Activated T-helper 2 cell treated with anti-CD3 and anti-CD28 coated beads, Interferon-gamma antibody, Interleukin-2, Interleukin-4, amounts not matched to agents 10 μg/mL and 5 μg/mL and 100 μg/mL, durations not matched to agents 14 hours and 24 hours and 36 hours (primary cell): ENCODE results near the gene DMAP1. TPM values are rescaled to one million over a fixed set of nuclear protein-coding genes. Genes with fewer than 3 reads are reported as not detected.

ENCODE experiments used
- DNase-seq: peaks from one replicate; pipeline ENCODE4 v3.0.0; 2021; ENCODE audit warnings: low spot score
- H3K27ac Mint-ChIP-seq: one replicate; pipeline ENCODE4 v1.8.0; 2021; ENCODE audit warnings: mixed read lengths
- H3K27me3 Mint-ChIP-seq: one replicate; pipeline ENCODE4 v1.8.0; 2021; ENCODE audit warnings: low read depth, mixed read lengths
- H3K36me3 Mint-ChIP-seq: one replicate; pipeline ENCODE4 v1.8.0; 2021; ENCODE audit warnings: low read depth, mixed read lengths
- H3K4me1 Mint-ChIP-seq: one replicate; pipeline ENCODE4 v1.8.0; 2021; ENCODE audit warnings: low read depth, mixed read lengths
- H3K4me3 Mint-ChIP-seq: one replicate; pipeline ENCODE4 v1.8.0; 2021; ENCODE audit warnings: low read depth, mild to moderate bottlenecking, moderate library complexity, mixed read lengths
- H3K9me3 Mint-ChIP-seq: one replicate; pipeline ENCODE4 v1.8.0; 2021; ENCODE audit warnings: mixed read lengths
- intact Hi-C: fragments of 100-400 bp; cut with micrococcal nuclease; formaldehyde crosslinking; loops from one replicate; pipeline ENCODE4 v1.15.1; 2023
- total RNA-seq: library from RNA; stranded (reverse); gene quantifications from 2 replicates; pipeline ENCODE4 v1.2.3, GENCODE V29; 2022

The DMAP1 gene
- total RNA-seq, 1 donor from 2014 or later: 32.8 TPM

DNA sequence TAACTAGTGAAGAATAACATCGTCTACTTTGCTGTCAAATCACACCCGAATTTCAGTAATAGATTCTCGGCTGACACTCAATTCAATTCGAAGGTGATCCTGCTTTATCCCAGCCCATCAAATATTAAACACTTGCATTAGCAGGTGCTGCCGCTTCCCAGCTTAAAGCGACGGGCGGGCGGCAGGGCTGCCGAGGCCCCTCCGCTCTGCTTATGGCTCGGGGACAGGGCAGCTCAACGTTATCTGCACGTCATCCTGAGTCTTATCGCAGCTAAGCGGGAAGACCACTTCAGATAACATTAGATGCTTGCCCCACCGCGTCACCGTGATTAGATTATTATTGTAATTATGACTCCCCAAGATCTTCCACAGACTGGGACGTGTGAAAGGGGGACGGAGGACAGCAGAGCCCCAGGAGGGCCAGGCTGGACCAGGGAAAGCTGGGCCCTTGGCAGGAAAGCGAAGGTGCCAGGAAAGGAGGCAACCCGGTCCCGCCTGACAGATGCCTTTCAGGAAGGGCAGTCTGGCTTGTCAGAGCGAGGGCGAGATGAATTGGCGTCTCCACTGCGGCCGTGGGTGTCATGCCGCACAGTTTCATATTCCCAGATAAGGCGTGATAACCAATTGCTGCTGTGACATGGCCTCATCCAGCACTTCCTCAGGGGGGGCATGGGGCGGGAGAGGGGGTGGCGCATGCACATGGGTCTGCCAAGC, 37.0 kb downstream of the DMAP1 start:
- no peak overlapping the region for H3K4me3 Mint-ChIP-seq
- no peaks in the 10 kb centered on the region for H3K4me1 Mint-ChIP-seq
- DNase-seq: no peak
- H3K9me3 Mint-ChIP-seq: no peaks in the 10 kb centered on the region
- H3K27ac Mint-ChIP-seq: no peak overlapping the region
- H3K36me3 Mint-ChIP-seq: no peaks in the 10 kb centered on the region
- no peaks in the 10 kb centered on the region for H3K27me3 Mint-ChIP-seq
- intact Hi-C loops: no loop called here

GRCh38 chr1:44251486-44251885, 38.2 kb downstream of the DMAP1 start:
- H3K4me3 Mint-ChIP-seq: no peak overlapping the region
- no peaks in the 10 kb centered on the region for H3K9me3 Mint-ChIP-seq
- intact Hi-C loops: no loop called here
- no peaks in the 10 kb centered on the region for H3K36me3 Mint-ChIP-seq
- DNase-seq: no peak
- no peaks in the 10 kb centered on the region for H3K4me1 Mint-ChIP-seq
- no peak overlapping the region for H3K27ac Mint-ChIP-seq
- no peaks in the 10 kb centered on the region for H3K27me3 Mint-ChIP-seq

DNA sequence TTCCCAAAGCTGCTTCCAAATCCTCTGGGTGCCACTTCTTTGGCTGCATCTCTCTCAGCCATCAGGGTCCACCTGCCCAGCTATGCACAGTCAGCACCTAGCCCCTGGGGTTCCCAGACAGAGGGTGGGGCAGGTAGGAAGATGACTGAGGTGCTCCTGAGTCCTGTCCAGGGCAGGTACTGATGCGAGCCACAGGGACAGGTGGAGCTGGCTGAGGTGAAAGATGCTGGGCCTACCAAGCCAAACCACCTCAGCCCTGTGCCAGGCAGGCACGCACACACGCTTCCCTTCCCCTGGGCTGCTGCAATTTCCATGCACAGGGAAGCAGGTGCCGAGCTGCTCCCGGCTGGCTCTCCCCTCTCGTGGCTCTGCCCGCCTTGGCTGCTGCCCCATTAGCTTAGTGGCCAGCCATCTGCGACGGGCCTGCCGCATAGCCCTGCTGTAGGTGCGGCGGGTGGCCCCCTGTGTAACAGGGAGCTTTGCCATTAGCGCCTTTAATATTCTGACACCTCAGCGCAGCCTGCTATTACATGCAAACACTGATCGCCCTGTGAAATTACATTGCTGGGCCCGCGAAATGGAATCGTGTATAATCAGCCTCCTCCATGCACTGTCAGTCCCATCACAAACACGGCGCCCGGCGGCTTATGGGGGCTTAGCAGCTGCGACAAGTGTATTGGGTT, 38.9 kb downstream of the DMAP1 start:
- intact Hi-C loops: no loop called here
- Mint-ChIP-seq H3K4me1 (no peaks in the 10 kb centered on the region), H3K9me3 (no peaks in the 10 kb centered on the region), H3K4me3 (no peak overlapping the region), H3K36me3 (no peaks in the 10 kb centered on the region), H3K27me3 (no peaks in the 10 kb centered on the region), H3K27ac (no peak overlapping the region)
- DNase-seq: no peak

DNA sequence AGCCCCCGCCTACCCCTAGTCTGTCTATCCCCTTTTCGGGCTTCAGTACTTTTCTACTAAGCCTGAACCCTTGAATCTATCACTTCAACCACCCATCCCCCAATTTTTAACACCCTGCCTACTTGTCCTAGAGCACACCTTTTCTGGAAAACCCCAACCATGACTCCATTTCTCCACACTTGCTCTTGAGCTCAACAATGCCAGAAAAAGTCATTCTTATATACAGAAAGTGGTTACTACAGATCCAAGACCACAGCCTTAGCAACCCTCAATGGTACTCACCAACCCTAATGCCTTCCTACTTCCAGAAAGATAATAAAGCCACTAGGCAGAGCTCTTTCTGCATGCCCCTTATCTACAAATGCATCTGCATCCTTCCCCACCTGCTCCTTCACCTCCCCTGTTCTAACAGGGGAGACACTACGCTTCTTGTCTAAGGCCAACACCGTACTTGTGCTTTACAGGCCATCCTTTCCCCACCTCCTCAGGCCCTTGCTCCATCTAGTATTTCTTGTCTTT, 41.2 kb downstream of the DMAP1 start:
- Mint-ChIP-seq H3K9me3 (no peaks in the 10 kb centered on the region), H3K27me3 (no peaks in the 10 kb centered on the region), H3K4me3 (no peak overlapping the region), H3K4me1 (no peaks in the 10 kb centered on the region), H3K27ac (no peak overlapping the region), H3K36me3 (no peaks in the 10 kb centered on the region)
- DNase-seq: no peak
- intact Hi-C loops: no loop called here

GRCh38 chr1:44256762-44257554, 43.7 kb downstream of the DMAP1 start:
- no peaks in the 10 kb centered on the region for H3K36me3 Mint-ChIP-seq
- H3K9me3 Mint-ChIP-seq: no peaks in the 10 kb centered on the region
- no peaks in the 10 kb centered on the region for H3K27me3 Mint-ChIP-seq
- H3K27ac Mint-ChIP-seq: no peak overlapping the region
- H3K4me1 Mint-ChIP-seq: no peaks in the 10 kb centered on the region
- no peak for DNase-seq
- H3K4me3 Mint-ChIP-seq: no peak overlapping the region
- intact Hi-C loops: no loop called here

GRCh38 chr1:44259090-44259489, 45.8 kb downstream of the DMAP1 start:
- no peak overlapping the region for H3K27ac Mint-ChIP-seq
- no peak overlapping the region for H3K4me3 Mint-ChIP-seq
- H3K4me1 Mint-ChIP-seq: no peaks in the 10 kb centered on the region
- H3K36me3 Mint-ChIP-seq: no peaks in the 10 kb centered on the region
- H3K9me3 Mint-ChIP-seq: no peaks in the 10 kb centered on the region
- intact Hi-C loops: no loop called here
- no peak for DNase-seq
- H3K27me3 Mint-ChIP-seq: no peaks in the 10 kb centered on the region

GRCh38 chr1:44260792-44261170, 47.5 kb downstream of the DMAP1 start:
- Mint-ChIP-seq H3K27ac (no peak overlapping the region), H3K9me3 (no peaks in the 10 kb centered on the region), H3K36me3 (no peaks in the 10 kb centered on the region), H3K4me3 (no peak overlapping the region), H3K27me3 (no peaks in the 10 kb centered on the region), H3K4me1 (peaks cover 1% of the 10 kb centered on the region)
- DNase-seq: no peak
- intact Hi-C loops: no loop called here

DNA sequence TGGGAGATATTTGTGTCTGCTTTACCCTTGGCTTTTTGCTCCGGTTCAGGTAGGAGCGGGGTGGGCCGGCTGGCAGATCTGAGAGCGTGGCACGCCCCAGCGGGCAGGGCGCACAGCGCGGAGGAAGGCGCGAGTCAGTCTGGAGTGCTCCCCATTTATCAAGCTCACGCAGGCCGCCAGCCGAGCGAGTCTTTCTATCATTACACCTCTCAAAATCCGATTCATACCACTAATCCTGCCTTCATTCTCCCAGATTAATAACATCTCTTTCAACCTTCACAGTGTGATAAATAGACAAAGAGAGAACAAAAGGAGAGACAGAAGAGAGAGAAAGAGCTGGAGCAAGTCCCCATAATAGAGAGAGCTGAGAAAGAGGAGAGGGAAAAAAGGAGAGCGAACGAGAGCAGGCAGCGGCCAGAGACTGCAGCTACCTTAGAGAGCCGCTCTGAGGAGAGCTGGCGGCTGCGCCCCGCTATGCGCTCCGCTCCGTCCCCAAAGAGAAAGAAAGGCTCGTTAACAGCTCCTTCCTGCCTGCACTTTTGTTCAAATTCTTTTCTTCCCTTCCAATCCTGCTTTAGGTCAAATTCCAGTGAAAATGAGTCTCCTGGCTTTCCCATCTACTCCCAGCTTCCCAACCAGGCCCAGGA, 48.0 kb downstream of the DMAP1 start:
- no peak for DNase-seq
- no peaks in the 10 kb centered on the region for H3K27me3 Mint-ChIP-seq
- H3K36me3 Mint-ChIP-seq: no peaks in the 10 kb centered on the region
- no peak overlapping the region for H3K4me3 Mint-ChIP-seq
- H3K27ac Mint-ChIP-seq: no peak overlapping the region
- intact Hi-C loops: no loop called here
- peaks cover 1% of the 10 kb centered on the region for H3K4me1 Mint-ChIP-seq
- no peaks in the 10 kb centered on the region for H3K9me3 Mint-ChIP-seq

GRCh38 chr1:44261962-44262361, 48.7 kb downstream of the DMAP1 start:
- no peak for DNase-seq
- intact Hi-C loops: no loop called here
- H3K4me1 Mint-ChIP-seq: peaks cover 1% of the 10 kb centered on the region
- H3K9me3 Mint-ChIP-seq: no peaks in the 10 kb centered on the region
- no peaks in the 10 kb centered on the region for H3K36me3 Mint-ChIP-seq
- H3K27ac Mint-ChIP-seq: no peak overlapping the region
- H3K27me3 Mint-ChIP-seq: no peaks in the 10 kb centered on the region
- no peak overlapping the region for H3K4me3 Mint-ChIP-seq

- Mint-ChIP-seq H3K27ac (no peak overlapping the region), H3K9me3 (no peaks in the 10 kb centered on the region), H3K27me3 (no peaks in the 10 kb centered on the region), H3K4me3 (no peak overlapping the region), H3K4me1 (peaks cover 1% of the 10 kb centered on the region), H3K36me3 (no peaks in the 10 kb centered on the region)
- no peak for DNase-seq
- intact Hi-C loops: no loop called here
Observed at GRCh38 chr1:44262414-44262813, 49.1 kb downstream of the DMAP1 start.

GRCh38 chr1:44262816-44263567, 49.7 kb downstream of the DMAP1 start:
- no peaks in the 10 kb centered on the region for H3K27me3 Mint-ChIP-seq
- no peaks in the 10 kb centered on the region for H3K36me3 Mint-ChIP-seq
- DNase-seq: no peak
- peaks cover 1% of the 10 kb centered on the region for H3K4me1 Mint-ChIP-seq
- H3K9me3 Mint-ChIP-seq: no peaks in the 10 kb centered on the region
- intact Hi-C loops: no loop called here
- H3K4me3 Mint-ChIP-seq: no peak overlapping the region
- no peak overlapping the region for H3K27ac Mint-ChIP-seq
